Erythroblast (primary cell): ENCODE data around the gene GSTM2.
"Not testable (repeated sequence)": the region's sequence is repeated elsewhere in the genome, so short reads cannot be mapped to it uniquely, and the experiment has no call there.

Source experiments
- GATA1 ChIP-seq: IDR thresholded peaks from 2 replicates; pipeline ENCODE4 v1.6.1; 2011; ENCODE audit warnings: low read depth, mild to moderate bottlenecking, control low read depth, low read length, moderate library complexity
- POLR2A ChIP-seq: IDR thresholded peaks from 2 replicates; pipeline ENCODE4 v1.6.1; 2011; ENCODE audit warnings: mild to moderate bottlenecking, low read length

DNA sequence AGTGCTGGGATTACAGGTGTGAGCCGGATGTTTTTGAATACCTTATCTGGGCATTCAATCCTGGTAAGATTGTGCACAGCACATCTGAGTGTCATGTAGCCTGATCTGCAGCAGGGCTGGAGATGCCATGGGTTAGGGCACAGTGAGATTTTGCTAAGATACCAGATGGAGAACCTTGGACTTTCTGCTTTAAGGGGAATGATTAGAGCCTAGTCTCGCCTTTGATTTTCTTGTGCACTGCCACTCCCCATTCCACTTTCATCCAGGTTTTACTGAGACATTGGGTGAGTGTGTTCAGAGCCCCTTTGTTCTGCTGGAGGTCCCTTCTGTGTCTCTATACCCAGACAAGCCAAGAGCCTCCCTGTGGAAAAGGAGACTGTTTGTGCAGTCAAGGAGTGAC is 6.0 kb downstream of the GSTM2 start:
- TF ChIP-seq POLR2A, GATA1: not testable (repeated sequence)
